Lung (tissue), 12 donors: ENCODE data around the gene PPARD. TPM values are rescaled to one million over a fixed set of nuclear protein-coding genes. Genes with fewer than 3 reads are reported as not detected.
"Not testable (repeated sequence)": the region's sequence is repeated elsewhere in the genome, so short reads cannot be mapped to it uniquely, and the experiment has no call there.

ENCODE experiments used
- ATAC-seq: fragments of 200-7000 bp; cut with Tn5 transposase; one replicate; pipeline ENCODE4 v1.9.1; 2020; ENCODE audit warnings: moderate number of reproducible peaks; ENCODE audit not compliant: insufficient read depth, low FRiP score
- DNase-seq, 3 donors: peaks; one replicate each; pipeline ENCODE4 v3.0.0-alpha.2; 2013 to 2017
- H3K27ac ChIP-seq, 2 donors: one replicate each; pipeline ENCODE4 v1.5.1; 2013; ENCODE audit warnings: mild to moderate bottlenecking in 2 of 2, moderate library complexity in 2 of 2, control low read depth in 1 of 2, inconsistent platforms in 1 of 2, low read depth in 1 of 2, low read length in 1 of 2
- H3K27me3 ChIP-seq, 3 donors: one replicate each; pipeline ENCODE4 v1.5.1; 2013; ENCODE audit warnings: low read length in 2 of 3; ENCODE audit not compliant: control insufficient read depth in 3 of 3, insufficient read depth in 3 of 3
- H3K36me3 ChIP-seq, 4 donors: one replicate each; pipeline ENCODE4 v1.5.1; 2013; ENCODE audit warnings: low read length in 4 of 4, mild to moderate bottlenecking in 1 of 4, moderate library complexity in 1 of 4; ENCODE audit not compliant: control insufficient read depth in 4 of 4, insufficient read depth in 4 of 4
- H3K4me1 ChIP-seq, 5 donors: one replicate each; pipeline ENCODE4 v1.5.1; 2013; ENCODE audit warnings: low read length in 5 of 5, mild to moderate bottlenecking in 2 of 5, moderate library complexity in 1 of 5; ENCODE audit not compliant: control insufficient read depth in 5 of 5, insufficient read depth in 5 of 5
- H3K4me3 ChIP-seq: one replicate; pipeline ENCODE4 v1.5.1; 2013; ENCODE audit warnings: mild to moderate bottlenecking, control low read depth, moderate library complexity
- H3K9ac ChIP-seq, 2 donors: one replicate each; pipeline ENCODE4 v1.5.1; 2013; ENCODE audit warnings: low read length in 2 of 2, control low read depth in 1 of 2; ENCODE audit not compliant: insufficient read depth in 1 of 2
- H3K9me3 ChIP-seq, 4 donors: one replicate each; pipeline ENCODE4 v1.5.1; 2013; ENCODE audit warnings: low read length in 3 of 4, mild to moderate bottlenecking in 1 of 4, moderate library complexity in 1 of 4; ENCODE audit not compliant: control insufficient read depth in 4 of 4, insufficient read depth in 3 of 4
- WGBS, 2 donors: extraction: QIAGEN DNeasy Blood & Tissue Kit; methylation state at CpG; one replicate each; pipeline ENCODE4 v1.1.7; 2013; 5-methylcytosine and 5-hydroxymethylcytosine counted together
- polyA plus RNA-seq, 2 donors: library from polyadenylated mRNA; stranded (reverse); fragments of 200-250 nt; gene quantifications; one replicate each; pipeline ENCODE4 v1.2.1, GENCODE V29; 2013
- total RNA-seq, 2 donors: library from RNA; depleted of rRNA in 1 of 2; stranded (reverse); fragments of >200 nt in 1 of 2; gene quantifications; one replicate each; pipeline ENCODE4 v1.2.1, GENCODE V29; 2014 to 2021
- TF ChIP-seq, protein P1 (sequence below): IDR thresholded peaks from 2 replicates; pipeline ENCODE4 v1.5.1; 2012; ENCODE audit warnings: mild to moderate bottlenecking; ENCODE audit errors: control extremely low read depth, extremely low read depth
- donor health status: control.
- donor health status: control.
- donor health status: Bipolar disorder and iron deficiency.
- donor health status: healthy.
- donor health status: DM: yes; HTN: yes; CAD: no.

Gene PPARD
- total and polyA plus RNA-seq, 4 donors, result 11.3 to 27.8 (median 24.5) TPM

- H3K4me1 ChIP-seq, result peaks cover 0 to 8% (median 0%) of the 10 kb centered on the region in 5 donors
- TF ChIP-seq, protein P1, sequence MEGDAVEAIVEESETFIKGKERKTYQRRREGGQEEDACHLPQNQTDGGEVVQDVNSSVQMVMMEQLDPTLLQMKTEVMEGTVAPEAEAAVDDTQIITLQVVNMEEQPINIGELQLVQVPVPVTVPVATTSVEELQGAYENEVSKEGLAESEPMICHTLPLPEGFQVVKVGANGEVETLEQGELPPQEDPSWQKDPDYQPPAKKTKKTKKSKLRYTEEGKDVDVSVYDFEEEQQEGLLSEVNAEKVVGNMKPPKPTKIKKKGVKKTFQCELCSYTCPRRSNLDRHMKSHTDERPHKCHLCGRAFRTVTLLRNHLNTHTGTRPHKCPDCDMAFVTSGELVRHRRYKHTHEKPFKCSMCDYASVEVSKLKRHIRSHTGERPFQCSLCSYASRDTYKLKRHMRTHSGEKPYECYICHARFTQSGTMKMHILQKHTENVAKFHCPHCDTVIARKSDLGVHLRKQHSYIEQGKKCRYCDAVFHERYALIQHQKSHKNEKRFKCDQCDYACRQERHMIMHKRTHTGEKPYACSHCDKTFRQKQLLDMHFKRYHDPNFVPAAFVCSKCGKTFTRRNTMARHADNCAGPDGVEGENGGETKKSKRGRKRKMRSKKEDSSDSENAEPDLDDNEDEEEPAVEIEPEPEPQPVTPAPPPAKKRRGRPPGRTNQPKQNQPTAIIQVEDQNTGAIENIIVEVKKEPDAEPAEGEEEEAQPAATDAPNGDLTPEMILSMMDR, result no peak
- 83 to 95% methylated on average over 2 of the region's 2 CpGs for WGBS, 2 donors
- H3K27ac ChIP-seq, result no peak overlapping the region
- no peak for ATAC-seq
- H3K27me3 ChIP-seq, result no peaks in the 10 kb centered on the region
- H3K36me3 ChIP-seq, result peaks cover 4 to 22% (median 6%) of the 10 kb centered on the region in 4 donors
- H3K4me3 ChIP-seq, result no peak overlapping the region
- no peak overlapping the region for H3K9ac ChIP-seq
- no peak for DNase-seq
- peaks cover 0 to 13% (median 5%) of the 10 kb centered on the region in 4 donors for H3K9me3 ChIP-seq
These were observed 87.1 kb downstream of the PPARD start for GRCh38 chr6:35429463-35429862.

DNA sequence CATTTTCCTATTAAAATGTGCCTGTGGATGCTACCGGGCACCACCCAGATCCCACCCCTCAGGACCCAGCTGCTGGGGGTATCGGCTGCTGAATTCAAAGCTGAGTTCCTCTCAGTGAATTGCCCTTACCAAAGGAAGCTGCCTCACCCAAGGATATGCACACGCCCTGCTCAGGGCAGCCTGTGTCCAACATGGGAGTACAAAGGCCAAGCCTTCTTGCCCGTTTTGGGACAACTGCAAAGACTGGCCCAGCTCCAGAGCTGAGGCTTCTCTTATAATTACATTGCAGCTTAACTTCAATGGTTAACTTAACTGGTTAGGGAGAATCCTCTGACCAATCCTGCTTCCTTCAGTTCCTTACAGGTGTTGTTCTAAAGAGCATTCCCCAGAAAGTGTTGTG is 89.9 kb downstream of the PPARD start:
- Histone ChIP-seq H3K36me3 (peaks cover 0 to 7% (median 2%) of the 10 kb centered on the region in 4 donors), H3K27ac (no peak overlapping the region), H3K4me1 (peaks cover 0 to 5% (median 2%) of the 10 kb centered on the region in 5 donors), H3K9ac (no peak overlapping the region), H3K4me3 (no peak overlapping the region), H3K9me3 (peaks cover 0 to 10% (median 5%) of the 10 kb centered on the region in 4 donors), H3K27me3 (no peaks in the 10 kb centered on the region)
- ATAC-seq (no peak), DNase-seq (no peak)
- WGBS, 2 donors, result 65 to 80% methylated on average over 4 of the region's 4 CpGs
- TF ChIP-seq, protein P1, result no peak

- WGBS, 2 donors, result 75 to 82% methylated on average over 3 of the region's 3 CpGs
- not testable (repeated sequence) for H3K27ac ChIP-seq, H3K9ac ChIP-seq, ATAC-seq, H3K36me3 ChIP-seq, DNase-seq, H3K4me1 ChIP-seq, H3K9me3 ChIP-seq, H3K27me3 ChIP-seq, H3K4me3 ChIP-seq
These were observed 90.3 kb downstream of the PPARD start for GRCh38 chr6:35432702-35433101.

DNA sequence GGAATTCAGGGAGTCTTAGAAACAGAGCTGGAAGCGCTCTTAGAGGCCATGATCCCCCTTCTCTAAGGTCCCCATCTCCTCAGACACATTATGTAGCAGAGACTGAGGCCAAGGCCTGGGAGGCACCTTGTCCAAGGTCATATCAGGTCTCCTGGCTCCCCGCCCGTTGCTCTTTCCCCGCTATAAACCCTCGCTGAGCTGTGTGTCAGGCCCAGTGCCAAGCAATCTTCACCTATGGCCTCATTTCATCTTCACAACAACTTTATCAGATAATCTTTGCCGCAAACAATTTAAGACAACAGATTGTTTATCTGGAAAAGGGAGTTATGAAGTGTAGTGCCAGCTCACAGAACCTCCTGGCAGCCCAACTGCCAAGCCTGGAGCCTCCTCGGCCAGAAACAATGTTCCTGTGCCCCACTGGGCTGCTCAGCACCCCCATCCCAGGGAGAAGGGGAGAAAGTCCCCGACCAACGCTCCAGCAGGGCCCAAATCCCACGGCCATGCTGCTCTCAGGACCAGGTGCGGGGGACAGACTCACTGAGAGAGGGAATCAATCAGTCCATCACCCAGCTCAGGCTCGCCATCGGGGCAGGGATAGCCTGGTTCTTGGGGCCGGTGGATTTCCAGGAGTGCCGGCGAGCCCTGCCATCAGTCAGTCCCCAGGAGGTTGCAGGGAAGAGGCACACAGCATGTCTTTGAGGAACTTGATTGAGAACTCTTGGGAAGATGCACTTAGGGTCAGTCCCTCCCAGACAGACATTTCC is 92.9 kb downstream of the PPARD start:
- no peaks in the 10 kb centered on the region for H3K36me3 ChIP-seq
- DNase-seq, result no peak
- ATAC-seq, result no peak
- H3K27me3 ChIP-seq, result no peaks in the 10 kb centered on the region
- H3K9ac ChIP-seq, result no peak overlapping the region
- WGBS, 2 donors, result 77 to 90% methylated on average over 16 of the region's 16 CpGs
- H3K27ac ChIP-seq, result no peak overlapping the region
- no peak overlapping the region for H3K4me3 ChIP-seq
- TF ChIP-seq, protein P1, result no peak
- H3K4me1 ChIP-seq, result peaks cover 0 to 5% (median 2%) of the 10 kb centered on the region in 5 donors
- H3K9me3 ChIP-seq, result no peaks in the 10 kb centered on the region
